ENCODE measurements around the gene ZP2. TPM values are rescaled to one million over a fixed set of nuclear protein-coding genes. Genes with fewer than 3 reads are reported as not detected.

ZP2 gene
- total and polyA plus RNA-seq, 2 of the 4 experiments (the other 2 are of a cell fraction): not detected

DNA sequence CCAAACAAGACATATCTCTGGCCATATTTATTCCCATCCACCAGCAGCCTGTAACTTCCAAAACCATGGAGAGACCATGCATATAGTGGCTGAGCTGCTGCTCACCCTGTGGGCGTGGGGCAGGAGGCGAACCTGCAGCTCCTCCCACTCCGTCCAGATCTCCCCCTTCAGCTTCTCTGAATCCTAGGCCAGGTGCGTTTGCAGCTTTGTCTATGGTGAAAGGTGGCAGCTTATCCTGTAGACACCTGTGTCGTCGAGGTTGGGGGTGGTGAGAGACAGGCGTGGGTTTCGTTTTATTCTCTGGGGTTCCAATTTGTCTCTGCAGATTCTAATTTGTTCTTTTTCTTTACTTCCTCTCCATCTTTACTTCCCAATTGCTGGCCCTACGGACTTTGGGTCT lies 12.4 kb upstream of the ZP2 start:
- CTCF ChIA-PET: interaction anchor here (0.7 kb wide), 1 partner anchor 376 kb away, joined by 3 read pairs; no protein-coding TSS in a partner anchor
- Histone ChIP-seq H3K4me1 (ENCODE audit: control insufficient read depth, insufficient read depth, low read length) (no peaks in the 10 kb centered on the region), H3K9me3 (ENCODE audit: control insufficient read depth, insufficient read depth, low read length) (no peaks in the 10 kb centered on the region), H3K4ac (ENCODE audit: low read depth, low read length) (no peak overlapping the region), H3K14ac (replicated peaks; ENCODE audit: low read depth, low read length) (no peak overlapping the region), H2AK5ac (ENCODE audit: low read depth, low read length) (no peak overlapping the region), H3K4me3 (ENCODE audit: insufficient read depth, low read depth, low read length) (no peak overlapping the region), H3K36me3 (ENCODE audit: control insufficient read depth, insufficient read depth, low read length) (no peaks in the 10 kb centered on the region), H2BK20ac (ENCODE audit: low read depth, low read length) (no peak overlapping the region), H4K20me1 (ENCODE audit: insufficient read depth, low read length) (no peaks in the 10 kb centered on the region), H2BK120ac (ENCODE audit: low read depth, low read length) (no peak overlapping the region), H2BK15ac (ENCODE audit: low read depth, low read length) (no peak overlapping the region), H3K79me1 (ENCODE audit: low read depth in 1 of 2, low read length in 2 of 2) (no peaks in the 10 kb centered on the region), H4K8ac (ENCODE audit: low read depth in 2 of 2, low read length in 2 of 2) (no peak overlapping the region), H4K5ac (ENCODE audit: low read depth, low read length) (no peak overlapping the region), H3K4me2 (ENCODE audit: low read depth, low read length) (no peak overlapping the region), H2AK9ac (replicated peaks; ENCODE audit: low read depth, low read length, poor library complexity) (no peak overlapping the region), H2BK5ac (ENCODE audit: low read depth, low read length, poor library complexity, severe bottlenecking) (no peak overlapping the region), H3K23ac (ENCODE audit: low read depth, low read length) (no peak overlapping the region), H3K56ac (ENCODE audit: extremely low read depth, insufficient read depth, low read length) (no peak overlapping the region), H3K27ac (ENCODE audit: insufficient read depth, low read length) (no peak overlapping the region), H3K9ac (ENCODE audit: low read depth, low read length) (no peak overlapping the region), H3K18ac (ENCODE audit: low read depth, low read length) (no peak overlapping the region), H2AFZ (replicated peaks; ENCODE audit: low read length, poor library complexity) (no peak overlapping the region), H4K91ac (ENCODE audit: insufficient read depth, low read depth, low read length) (no peak overlapping the region), H3K9me1 (ENCODE audit: insufficient read depth, low read length) (no peaks in the 10 kb centered on the region), H3K27me3 (ENCODE audit: control insufficient read depth, insufficient read depth, low read length) (peaks cover 19% of the 10 kb centered on the region)
- in situ Hi-C loops (cut with MboI; ENCODE audit: low sequenced_read_pairs) (no loop called here), dilution Hi-C loops (cut with HindIII; ENCODE audit: low sequenced_read_pairs, unreplicated experiment) (no loop called here), intact Hi-C loops (cut with micrococcal nuclease) (no loop called here)
- POLR2A ChIA-PET (ENCODE audit: unreplicated experiment): no interaction called here
- DNase-seq: no peak
- TF ChIP-seq RCOR1 (IDR thresholded peaks at IDR 0.05; ENCODE audit: insufficient replicate concordance, low read length): no peak
- no peak for TF ChIP-seq RFX5 (IDR thresholded peaks at IDR 0.05; ENCODE audit: low read depth, low read length)
- no peak for TF ChIP-seq MAFK (IDR thresholded peaks at IDR 0.05; ENCODE audit: low read depth, low read length)
- TF ChIP-seq CHD1 (IDR thresholded peaks at IDR 0.05; ENCODE audit: low read depth, low read length): no peak
- no peak for TF ChIP-seq CEBPB (IDR thresholded peaks at IDR 0.05; ENCODE audit: low read depth, low read length)
- TF ChIP-seq MAZ (IDR thresholded peaks at IDR 0.05; ENCODE audit: borderline replicate concordance, low read depth, low read length): no peak
- TF ChIP-seq, protein P1, sequence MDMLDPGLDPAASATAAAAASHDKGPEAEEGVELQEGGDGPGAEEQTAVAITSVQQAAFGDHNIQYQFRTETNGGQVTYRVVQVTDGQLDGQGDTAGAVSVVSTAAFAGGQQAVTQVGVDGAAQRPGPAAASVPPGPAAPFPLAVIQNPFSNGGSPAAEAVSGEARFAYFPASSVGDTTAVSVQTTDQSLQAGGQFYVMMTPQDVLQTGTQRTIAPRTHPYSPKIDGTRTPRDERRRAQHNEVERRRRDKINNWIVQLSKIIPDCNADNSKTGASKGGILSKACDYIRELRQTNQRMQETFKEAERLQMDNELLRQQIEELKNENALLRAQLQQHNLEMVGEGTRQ (IDR thresholded peaks at IDR 0.05; ENCODE audit: low read depth, low read length): no peak
- no peak for TF ChIP-seq ELK1 (IDR thresholded peaks at IDR 0.05; ENCODE audit: borderline replicate concordance, low read depth, low read length)
- TF ChIP-seq BHLHE40 (IDR thresholded peaks at IDR 0.05; ENCODE audit: low read depth, low read length): no peak
- TF ChIP-seq RAD21 (IDR thresholded peaks at IDR 0.05; ENCODE audit: low read length): no peak
- TF ChIP-seq, protein P2, sequence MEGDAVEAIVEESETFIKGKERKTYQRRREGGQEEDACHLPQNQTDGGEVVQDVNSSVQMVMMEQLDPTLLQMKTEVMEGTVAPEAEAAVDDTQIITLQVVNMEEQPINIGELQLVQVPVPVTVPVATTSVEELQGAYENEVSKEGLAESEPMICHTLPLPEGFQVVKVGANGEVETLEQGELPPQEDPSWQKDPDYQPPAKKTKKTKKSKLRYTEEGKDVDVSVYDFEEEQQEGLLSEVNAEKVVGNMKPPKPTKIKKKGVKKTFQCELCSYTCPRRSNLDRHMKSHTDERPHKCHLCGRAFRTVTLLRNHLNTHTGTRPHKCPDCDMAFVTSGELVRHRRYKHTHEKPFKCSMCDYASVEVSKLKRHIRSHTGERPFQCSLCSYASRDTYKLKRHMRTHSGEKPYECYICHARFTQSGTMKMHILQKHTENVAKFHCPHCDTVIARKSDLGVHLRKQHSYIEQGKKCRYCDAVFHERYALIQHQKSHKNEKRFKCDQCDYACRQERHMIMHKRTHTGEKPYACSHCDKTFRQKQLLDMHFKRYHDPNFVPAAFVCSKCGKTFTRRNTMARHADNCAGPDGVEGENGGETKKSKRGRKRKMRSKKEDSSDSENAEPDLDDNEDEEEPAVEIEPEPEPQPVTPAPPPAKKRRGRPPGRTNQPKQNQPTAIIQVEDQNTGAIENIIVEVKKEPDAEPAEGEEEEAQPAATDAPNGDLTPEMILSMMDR (conservative IDR thresholded peaks at IDR 0.05; ENCODE audit: low read depth, low read length): no peak
- no peak for TF ChIP-seq FOS (IDR thresholded peaks at IDR 0.05; ENCODE audit: low read depth, low read length)
- no peak for TF ChIP-seq MXI1 (IDR thresholded peaks at IDR 0.05; ENCODE audit: borderline replicate concordance, low read depth, low read length)
- no peak for TF ChIP-seq NFE2L2 (IDR thresholded peaks at IDR 0.05; ENCODE audit: low read depth, low read length)
- TF ChIP-seq POLR2A (IDR thresholded peaks at IDR 0.05; ENCODE audit: low read depth, low read length): no peak
- no peak for TF ChIP-seq SMC3 (IDR thresholded peaks at IDR 0.05; ENCODE audit: low read depth, low read length)
- no TSS peak for BruUV-seq (replicated peaks)
- no CpG with 5 or more reads among the region's 9 CpGs for WGBS, 2 experiments (ENCODE audit: extremely low coverage in 2 of 2, insufficient read length in 1 of 2)
- no peak for ATAC-seq (ENCODE audit: low read depth)
